Measurements from ENCODE around the gene SAMD3.
"Not testable (repeated sequence)": the region's sequence is repeated elsewhere in the genome, so short reads cannot be mapped to it uniquely, and the experiment has no call there.

DNA sequence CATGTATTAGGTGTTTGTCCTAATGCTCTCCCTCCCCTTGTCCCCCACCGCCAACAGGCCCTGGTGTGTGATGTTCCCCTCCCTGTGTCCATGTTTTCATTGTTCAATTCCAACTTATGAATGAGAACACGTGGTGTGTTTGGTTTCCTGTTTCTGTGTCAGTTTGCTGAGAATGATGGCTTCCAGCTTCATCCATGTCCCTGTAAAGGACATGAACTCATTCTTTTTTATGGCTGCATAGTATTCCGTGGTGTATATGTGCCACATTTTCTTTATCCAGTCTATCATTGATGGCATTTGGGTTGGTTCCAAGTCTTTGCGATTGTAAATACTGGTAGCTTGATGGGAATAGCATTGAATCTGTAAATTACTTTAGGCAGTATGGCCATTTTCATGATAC lies 52.6 kb downstream of the SAMD3 start:
- TF ChIP-seq, protein P1, sequence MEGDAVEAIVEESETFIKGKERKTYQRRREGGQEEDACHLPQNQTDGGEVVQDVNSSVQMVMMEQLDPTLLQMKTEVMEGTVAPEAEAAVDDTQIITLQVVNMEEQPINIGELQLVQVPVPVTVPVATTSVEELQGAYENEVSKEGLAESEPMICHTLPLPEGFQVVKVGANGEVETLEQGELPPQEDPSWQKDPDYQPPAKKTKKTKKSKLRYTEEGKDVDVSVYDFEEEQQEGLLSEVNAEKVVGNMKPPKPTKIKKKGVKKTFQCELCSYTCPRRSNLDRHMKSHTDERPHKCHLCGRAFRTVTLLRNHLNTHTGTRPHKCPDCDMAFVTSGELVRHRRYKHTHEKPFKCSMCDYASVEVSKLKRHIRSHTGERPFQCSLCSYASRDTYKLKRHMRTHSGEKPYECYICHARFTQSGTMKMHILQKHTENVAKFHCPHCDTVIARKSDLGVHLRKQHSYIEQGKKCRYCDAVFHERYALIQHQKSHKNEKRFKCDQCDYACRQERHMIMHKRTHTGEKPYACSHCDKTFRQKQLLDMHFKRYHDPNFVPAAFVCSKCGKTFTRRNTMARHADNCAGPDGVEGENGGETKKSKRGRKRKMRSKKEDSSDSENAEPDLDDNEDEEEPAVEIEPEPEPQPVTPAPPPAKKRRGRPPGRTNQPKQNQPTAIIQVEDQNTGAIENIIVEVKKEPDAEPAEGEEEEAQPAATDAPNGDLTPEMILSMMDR (conservative IDR thresholded peaks at IDR 0.05; ENCODE audit: low read depth, low read length): not testable (repeated sequence)
- not testable (repeated sequence) for TF ChIP-seq POLR2A, FOS (IDR thresholded peaks at IDR 0.05; ENCODE audit: low read depth, low read length)
